ENCODE results near the gene SLC2A5. TPM values are rescaled to one million over a fixed set of nuclear protein-coding genes. Genes with fewer than 3 reads are reported as not detected.
"Not testable (repeated sequence)": the region's sequence is repeated elsewhere in the genome, so short reads cannot be mapped to it uniquely, and the experiment has no call there.

SLC2A5 gene
- total RNA-seq, 2 experiments from 2014 or later = not detected

GRCh38 chr1:8993962-8994675 lies 75.3 kb downstream of the SLC2A5 start:
- not testable (repeated sequence) for H3K27ac Mint-ChIP-seq; DNase-seq; H3K27me3 Mint-ChIP-seq; H3K9me3 Mint-ChIP-seq (ENCODE audit: low read depth); H3K4me3 Mint-ChIP-seq; ATAC-seq; H3K36me3 Mint-ChIP-seq
- peaks cover 13% of the 10 kb centered on the region for H3K4me1 Mint-ChIP-seq
- CTCF ChIA-PET = interaction anchor here (5.3 kb wide), 1 partner anchor 11 kb away, joined by 40 read pairs; no protein-coding TSS in a partner anchor

GRCh38 chr1:8992936-8993687 lies 76.3 kb downstream of the SLC2A5 start:
- no peak for ATAC-seq
- H3K4me1 Mint-ChIP-seq = peaks cover 21% of the 10 kb centered on the region
- CTCF ChIA-PET = interaction anchor here (5.3 to 11.3 kb wide), 2 partner anchors 12 to 71 kb away, joined by 40 to 283 read pairs; no protein-coding TSS in a partner anchor

GRCh38 chr1:8989821-8990220 lies 79.6 kb downstream of the SLC2A5 start:
- H3K4me1 Mint-ChIP-seq = peaks cover 48% of the 10 kb centered on the region
- CTCF ChIA-PET = interaction anchor here (0.8 to 11.3 kb wide), 15 partner anchors 9 to 264 kb away, joined by 3 to 283 read pairs (median 4); no protein-coding TSS in a partner anchor
- H3K4me3 Mint-ChIP-seq = no peak overlapping the region
- no peaks in the 10 kb centered on the region for H3K9me3 Mint-ChIP-seq (ENCODE audit: low read depth)
- peak; percentile 62 for ATAC-seq
- H3K36me3 Mint-ChIP-seq = no peaks in the 10 kb centered on the region
- peak; percentile 71 for DNase-seq
- H3K27me3 Mint-ChIP-seq = no peaks in the 10 kb centered on the region
- peak overlapping the region; percentile 75 for H3K27ac Mint-ChIP-seq

More at GRCh38 chr1:8992936-8993687, 76.3 kb downstream of the SLC2A5 start:
- H3K4me3 Mint-ChIP-seq = no peak overlapping the region
- DNase-seq = no peak
- no peaks in the 10 kb centered on the region for H3K27me3 Mint-ChIP-seq
- H3K36me3 Mint-ChIP-seq = no peaks in the 10 kb centered on the region
- no peak overlapping the region for H3K27ac Mint-ChIP-seq
- no peaks in the 10 kb centered on the region for H3K9me3 Mint-ChIP-seq (ENCODE audit: low read depth)

GRCh38 chr1:8989061-8989460 lies 80.4 kb downstream of the SLC2A5 start:
- H3K9me3 Mint-ChIP-seq (ENCODE audit: low read depth) = no peaks in the 10 kb centered on the region
- H3K4me1 Mint-ChIP-seq = peaks cover 52% of the 10 kb centered on the region
- H3K4me3 Mint-ChIP-seq = no peak overlapping the region
- ATAC-seq (no peak), DNase-seq (no peak)
- CTCF ChIA-PET = interaction anchor here (0.7 to 11.3 kb wide), 16 partner anchors 10 to 131 kb away, joined by 3 to 283 read pairs (median 5); no protein-coding TSS in a partner anchor
- H3K27ac Mint-ChIP-seq = no peak overlapping the region
- H3K27me3 Mint-ChIP-seq = no peaks in the 10 kb centered on the region
- no peaks in the 10 kb centered on the region for H3K36me3 Mint-ChIP-seq

GRCh38 chr1:8988618-8988967 lies 80.8 kb downstream of the SLC2A5 start:
- Mint-ChIP-seq H3K4me3 (no peak overlapping the region), H3K9me3 (ENCODE audit: low read depth) (no peaks in the 10 kb centered on the region), H3K36me3 (no peaks in the 10 kb centered on the region), H3K27ac (no peak overlapping the region), H3K4me1 (peaks cover 57% of the 10 kb centered on the region), H3K27me3 (no peaks in the 10 kb centered on the region)
- CTCF ChIA-PET = interaction anchor here (0.7 to 11.3 kb wide), 13 partner anchors 16 to 134 kb away, joined by 3 to 283 read pairs (median 8); no protein-coding TSS in a partner anchor
- DNase-seq (no peak), ATAC-seq (no peak)

GRCh38 chr1:8987881-8988617 lies 81.4 kb downstream of the SLC2A5 start:
- H3K4me1 Mint-ChIP-seq = peaks cover 62% of the 10 kb centered on the region
- H3K27ac Mint-ChIP-seq = peak overlapping the region; percentile 84
- no peaks in the 10 kb centered on the region for H3K27me3 Mint-ChIP-seq
- H3K4me3 Mint-ChIP-seq = peak overlapping the region; percentile 32
- CTCF ChIA-PET = interaction anchor here (0.8 to 11.3 kb wide), 33 partner anchors 8 to 260 kb away, joined by 3 to 283 read pairs (median 5); partner anchors contain the start of gene CA6
- ATAC-seq (peak; percentile 65), DNase-seq (peak; percentile 84)
- H3K9me3 Mint-ChIP-seq (ENCODE audit: low read depth) = no peaks in the 10 kb centered on the region
- no peaks in the 10 kb centered on the region for H3K36me3 Mint-ChIP-seq

GRCh38 chr1:8986814-8987190 lies 82.6 kb downstream of the SLC2A5 start:
- H3K27ac Mint-ChIP-seq = peak overlapping the region; percentile 84
- H3K27me3 Mint-ChIP-seq = no peaks in the 10 kb centered on the region
- peak overlapping the region; percentile 29 for H3K4me3 Mint-ChIP-seq
- peaks cover 62% of the 10 kb centered on the region for H3K4me1 Mint-ChIP-seq
- DNase-seq (no peak), ATAC-seq (no peak)
- no peaks in the 10 kb centered on the region for H3K36me3 Mint-ChIP-seq
- CTCF ChIA-PET = interaction anchor here (0.9 to 11.3 kb wide), 19 partner anchors 10 to 259 kb away, joined by 3 to 283 read pairs (median 8); partner anchors contain the start of gene CA6
- H3K9me3 Mint-ChIP-seq (ENCODE audit: low read depth) = no peaks in the 10 kb centered on the region

- H3K27me3 Mint-ChIP-seq = no peaks in the 10 kb centered on the region
- H3K27ac Mint-ChIP-seq = peak overlapping the region; percentile 84
- DNase-seq (no peak), ATAC-seq (no peak)
- H3K9me3 Mint-ChIP-seq (ENCODE audit: low read depth) = no peaks in the 10 kb centered on the region
- H3K36me3 Mint-ChIP-seq = no peaks in the 10 kb centered on the region
- H3K4me3 Mint-ChIP-seq = peak overlapping the region; percentile 29
- peaks cover 62% of the 10 kb centered on the region for H3K4me1 Mint-ChIP-seq
- CTCF ChIA-PET = interaction anchor here (1.1 to 11.3 kb wide), 10 partner anchors 15 to 128 kb away, joined by 3 to 283 read pairs (median 14); no protein-coding TSS in a partner anchor
Observed at GRCh38 chr1:8985915-8986813, 83.3 kb downstream of the SLC2A5 start.

Other genes starting within 250 kb of the SLC2A5 start
- gene ENO1, start 190.9 kb downstream of the SLC2A5 start, total RNA-seq = 1,000 to 10,000 TPM; 2,070 to 2,300 TPM
- gene CA6, start 123.8 kb downstream of the SLC2A5 start, total RNA-seq = 10 to 100 TPM in 1 of 2 experiments, 1 to 10 TPM in 1; 4.8 to 10.1 TPM
- gene SLC2A7, start 43.2 kb downstream of the SLC2A5 start, total RNA-seq = not detected
- gene GPR157, start 59.5 kb upstream of the SLC2A5 start, total RNA-seq = 1 to 10 TPM; 3.6 to 4.5 TPM
- 10 to 100 TPM; 13.2 to 13.5 TPM for gene H6PD, start 165.1 kb upstream of the SLC2A5 start, total RNA-seq
- gene SPSB1, start 223.3 kb upstream of the SLC2A5 start, total RNA-seq = 1 to 10 TPM; 8.2 to 9.0 TPM